RWPE2 (cell line): Measurements from ENCODE around the gene TSPAN17.

ENCODE experiments used
- ATAC-seq: fragments of 200-7000 bp; cut with Tn5 transposase; 3 replicates; pipeline ENCODE4 v1.9.1; 2021; ENCODE audit warnings: low read depth
- DNase-seq: peaks from one replicate; pipeline ENCODE4 v3.0.0-alpha.2; 2020; ENCODE audit warnings: low spot score
- H3K27ac ChIP-seq: fragments of 450-650 bp; 2 replicates; pipeline ENCODE4 v1.5.1; 2017; ENCODE audit warnings: mild to moderate bottlenecking; ENCODE audit not compliant: poor library complexity, severe bottlenecking
- H3K27me3 ChIP-seq: fragments of 250-450 bp; sonication (Bioruptor Pico); 2 replicates; pipeline ENCODE4 v1.5.1; 2021; ENCODE audit warnings: mild to moderate bottlenecking, moderate library complexity; ENCODE audit not compliant: insufficient read depth, poor library complexity, severe bottlenecking
- H3K36me3 ChIP-seq: fragments of 250-450 bp; sonication (Bioruptor Pico); 2 replicates; pipeline ENCODE4 v1.5.1; 2020; ENCODE audit warnings: low read depth, mild to moderate bottlenecking, moderate library complexity
- H3K4me1 ChIP-seq: fragments of 250-450 bp; sonication (Bioruptor Pico); 2 replicates; pipeline ENCODE4 v1.5.1; 2021; ENCODE audit warnings: mild to moderate bottlenecking, moderate library complexity; ENCODE audit not compliant: insufficient read depth, poor library complexity, severe bottlenecking
- H3K4me3 ChIP-seq: fragments of 250-450 bp; sonication (Bioruptor Pico); 2 replicates; pipeline ENCODE4 v1.5.1; 2021; ENCODE audit warnings: mild to moderate bottlenecking, moderate library complexity; ENCODE audit not compliant: severe bottlenecking
- H3K9me3 ChIP-seq: fragments of 250-450 bp; sonication (Bioruptor Pico); 2 replicates; pipeline ENCODE4 v1.5.1; 2021; ENCODE audit warnings: mild to moderate bottlenecking, moderate library complexity; ENCODE audit not compliant: severe bottlenecking
- TF ChIP-seq, protein P1 (sequence below): fragments of 450-650 bp; IDR thresholded peaks from one replicate; pipeline ENCODE4 v1.5.1; 2017; ENCODE audit warnings: mild to moderate bottlenecking, moderate library complexity; ENCODE audit not compliant: poor library complexity, severe bottlenecking

Gene TSPAN17

DNA sequence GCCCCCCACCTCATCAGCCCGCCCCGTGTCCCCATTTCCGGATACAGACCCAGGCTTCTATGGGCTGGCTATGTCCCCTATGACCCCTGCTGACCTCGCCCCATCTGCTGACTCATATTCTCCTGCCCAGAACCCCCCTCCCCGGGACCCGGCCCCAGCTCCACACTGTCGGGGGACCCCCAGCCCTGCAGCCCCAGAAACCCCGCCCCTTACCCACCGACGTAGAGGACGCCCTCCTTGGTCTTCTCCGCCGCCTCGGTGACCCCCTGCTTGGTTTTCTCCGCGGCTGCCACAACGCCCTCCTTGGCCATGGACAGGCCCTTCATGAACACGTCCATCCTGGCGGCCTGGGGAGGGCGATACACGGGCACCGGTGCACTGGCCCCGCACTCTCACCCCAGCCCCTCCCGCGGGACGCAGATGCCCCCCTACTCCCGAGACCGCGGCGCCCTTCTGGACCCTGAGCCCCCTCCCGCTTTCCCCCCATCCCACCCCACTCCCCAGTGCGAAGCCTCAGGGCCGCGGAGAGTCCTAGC lies 17.9 kb upstream of the TSPAN17 start:
- Histone ChIP-seq H3K36me3 (no peaks in the 10 kb centered on the region), H3K9me3 (no peaks in the 10 kb centered on the region), H3K27ac (no peak overlapping the region), H3K27me3 (peaks cover 43% of the 10 kb centered on the region), H3K4me3 (no peak overlapping the region), H3K4me1 (peaks cover 14% of the 10 kb centered on the region)
- TF ChIP-seq, protein P1, sequence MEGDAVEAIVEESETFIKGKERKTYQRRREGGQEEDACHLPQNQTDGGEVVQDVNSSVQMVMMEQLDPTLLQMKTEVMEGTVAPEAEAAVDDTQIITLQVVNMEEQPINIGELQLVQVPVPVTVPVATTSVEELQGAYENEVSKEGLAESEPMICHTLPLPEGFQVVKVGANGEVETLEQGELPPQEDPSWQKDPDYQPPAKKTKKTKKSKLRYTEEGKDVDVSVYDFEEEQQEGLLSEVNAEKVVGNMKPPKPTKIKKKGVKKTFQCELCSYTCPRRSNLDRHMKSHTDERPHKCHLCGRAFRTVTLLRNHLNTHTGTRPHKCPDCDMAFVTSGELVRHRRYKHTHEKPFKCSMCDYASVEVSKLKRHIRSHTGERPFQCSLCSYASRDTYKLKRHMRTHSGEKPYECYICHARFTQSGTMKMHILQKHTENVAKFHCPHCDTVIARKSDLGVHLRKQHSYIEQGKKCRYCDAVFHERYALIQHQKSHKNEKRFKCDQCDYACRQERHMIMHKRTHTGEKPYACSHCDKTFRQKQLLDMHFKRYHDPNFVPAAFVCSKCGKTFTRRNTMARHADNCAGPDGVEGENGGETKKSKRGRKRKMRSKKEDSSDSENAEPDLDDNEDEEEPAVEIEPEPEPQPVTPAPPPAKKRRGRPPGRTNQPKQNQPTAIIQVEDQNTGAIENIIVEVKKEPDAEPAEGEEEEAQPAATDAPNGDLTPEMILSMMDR, result no peak
- ATAC-seq, result no peak
- DNase-seq, result no peak

DNA sequence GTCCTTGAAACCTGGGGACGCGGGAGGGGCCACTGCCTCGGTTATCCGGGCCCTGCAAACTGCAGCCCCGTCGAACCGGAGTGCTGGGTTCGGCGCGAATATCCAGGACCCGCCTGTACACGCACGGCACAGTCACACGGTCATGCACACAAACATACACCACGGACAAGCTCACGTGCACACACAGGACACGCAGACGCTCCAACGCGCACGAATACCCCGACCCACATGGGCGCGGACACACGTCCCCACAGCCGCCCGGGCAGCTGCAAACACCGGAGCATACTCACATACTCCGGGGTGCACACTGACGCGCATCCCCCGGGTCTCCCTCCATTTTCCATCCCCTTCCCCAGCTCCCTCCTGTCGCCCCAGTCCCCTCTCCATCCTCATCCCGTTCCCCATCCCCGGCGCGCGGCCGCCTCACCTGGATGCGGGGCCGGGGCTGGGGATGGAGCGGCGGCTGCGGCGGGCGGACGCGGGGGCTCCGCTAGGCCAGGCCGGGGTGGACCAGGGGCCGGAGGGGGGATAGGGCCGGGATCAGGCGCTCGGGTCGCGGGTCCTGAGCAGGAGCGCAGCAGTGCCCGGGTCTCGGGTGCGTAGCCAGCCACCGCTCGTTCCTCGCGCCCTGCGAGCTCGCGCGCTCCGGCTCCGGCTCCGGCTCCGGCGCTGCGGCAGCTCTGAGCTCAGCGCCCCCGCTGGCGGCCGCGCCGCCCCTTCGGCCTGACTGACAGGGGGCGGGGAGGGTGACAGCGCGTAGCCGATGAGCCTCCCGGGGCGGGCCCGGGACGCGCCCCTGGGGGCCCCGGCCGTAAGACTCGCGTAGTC lies 17.2 kb upstream of the TSPAN17 start, which contains the start of the genes EIF4E1B and SNCB:
TSS of gene EIF4E1B (plus strand) at position 823 of the 828 bp plus-strand sequence. CDS start 12,113 bp downstream, outside the sequence.
TSS of gene SNCB (minus strand) at position 682 of the 828 bp plus-strand sequence. CDS start 880 bp downstream, outside the sequence.
- peaks cover 43% of the 10 kb centered on the region for H3K27me3 ChIP-seq
- no peaks in the 10 kb centered on the region for H3K36me3 ChIP-seq
- H3K27ac ChIP-seq, result no peak within 1 kb of the TSS
- H3K9me3 ChIP-seq, result no peaks in the 10 kb centered on the region
- TF ChIP-seq, protein P1, result no peak
- H3K4me1 ChIP-seq, result peaks cover 14% of the 10 kb centered on the region
- peak within 1 kb of the TSS; percentile 19 for H3K4me3 ChIP-seq
- peak; percentile 68 for ATAC-seq
- peak; percentile 71 for DNase-seq

DNA sequence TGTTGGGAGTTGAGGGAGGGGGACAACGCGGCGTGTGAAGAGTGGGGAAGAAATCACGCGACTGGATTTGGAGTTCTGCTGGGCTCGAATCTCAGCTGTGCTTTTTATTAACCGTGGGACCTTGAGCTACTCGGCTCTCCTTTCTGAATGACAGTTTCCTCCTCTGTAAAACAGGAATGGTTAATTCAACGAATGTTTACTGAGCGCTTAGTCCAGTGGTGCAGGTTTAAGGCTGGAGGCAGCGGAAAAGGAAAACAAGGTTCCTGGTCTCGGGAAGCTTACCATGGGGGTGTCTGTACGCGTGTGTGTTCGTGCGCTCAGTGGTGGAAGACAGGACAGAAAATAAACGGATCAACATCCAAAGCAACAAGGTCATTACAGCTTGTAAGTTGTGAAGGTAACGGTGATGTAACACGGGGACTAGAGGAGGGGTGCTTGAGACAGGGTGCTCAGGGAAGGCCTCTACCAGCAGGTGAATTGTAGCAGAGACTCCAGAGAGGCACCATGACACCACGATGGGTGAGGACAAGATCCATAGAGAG lies 16.5 kb upstream of the TSPAN17 start:
- peak overlapping the region; percentile 19 for H3K4me3 ChIP-seq
- H3K27me3 ChIP-seq, result peaks cover 43% of the 10 kb centered on the region

DNA sequence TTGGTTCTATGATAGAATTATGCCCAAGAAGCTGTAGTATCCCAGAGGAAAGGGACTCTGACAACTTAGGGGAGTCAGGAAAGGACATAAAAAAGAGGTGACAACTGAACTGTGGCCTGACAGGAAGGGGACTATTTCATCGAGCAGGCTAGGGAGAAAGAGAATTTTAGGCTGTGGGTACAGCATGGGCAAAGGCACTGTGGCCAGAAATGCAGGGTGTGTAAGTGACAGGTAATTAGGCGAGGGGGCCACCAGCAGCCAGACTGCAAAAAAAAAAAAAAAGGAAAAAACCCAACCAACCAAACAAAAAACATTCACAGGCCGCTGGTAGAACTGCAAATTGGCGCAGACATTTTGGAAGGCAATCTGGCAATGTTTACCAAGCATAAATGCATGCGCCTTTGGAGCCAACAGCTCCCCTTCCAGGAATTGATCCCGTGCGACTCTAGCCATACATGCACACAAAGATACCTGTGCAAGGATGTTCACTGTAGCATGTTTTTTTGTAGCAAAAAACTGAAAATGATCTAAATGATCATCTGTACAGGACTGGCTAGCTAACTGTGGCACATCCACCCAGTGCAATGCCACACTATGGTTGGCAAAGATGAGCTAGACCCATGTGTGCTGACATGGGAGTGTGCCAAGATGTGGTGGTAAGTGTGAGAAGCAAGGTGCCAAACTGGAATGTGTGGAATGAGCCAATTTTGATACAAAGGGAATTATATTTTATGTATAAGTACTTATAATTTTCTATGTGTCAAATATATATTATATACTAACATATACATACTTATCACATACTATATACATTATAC lies 15.7 kb upstream of the TSPAN17 start:
- Histone ChIP-seq H3K36me3 (no peaks in the 10 kb centered on the region), H3K27me3 (peaks cover 43% of the 10 kb centered on the region), H3K4me3 (no peak overlapping the region), H3K27ac (no peak overlapping the region), H3K9me3 (no peaks in the 10 kb centered on the region), H3K4me1 (peaks cover 5% of the 10 kb centered on the region)
- DNase-seq (no peak), ATAC-seq (no peak)
- TF ChIP-seq, protein P1, result no peak

More for the DNA sequence above, 16.5 kb upstream of the TSPAN17 start:
- ATAC-seq, result no peak
- DNase-seq, result no peak
- Histone ChIP-seq H3K4me1 (peaks cover 13% of the 10 kb centered on the region), H3K27ac (no peak overlapping the region), H3K9me3 (no peaks in the 10 kb centered on the region), H3K36me3 (no peaks in the 10 kb centered on the region)
- TF ChIP-seq, protein P1, result no peak
